Measurements from ENCODE around the gene CARD14.

GRCh38 chr17:80237386-80237785, 67.6 kb downstream of the CARD14 start:
- TF ChIP-seq CTCF (IDR thresholded peaks at IDR 0.05) (no peak), POLR2AphosphoS5 (IDR thresholded peaks at IDR 0.05; ENCODE audit: low read depth, low read length) (no peak), TCF7L2 (IDR thresholded peaks at IDR 0.05; ENCODE audit: low read depth, low read length) (no peak), SIN3A (IDR thresholded peaks at IDR 0.05; ENCODE audit: borderline replicate concordance, insufficient read depth, low read depth, low read length) (no peak)
- TF ChIP-seq, protein P1, sequence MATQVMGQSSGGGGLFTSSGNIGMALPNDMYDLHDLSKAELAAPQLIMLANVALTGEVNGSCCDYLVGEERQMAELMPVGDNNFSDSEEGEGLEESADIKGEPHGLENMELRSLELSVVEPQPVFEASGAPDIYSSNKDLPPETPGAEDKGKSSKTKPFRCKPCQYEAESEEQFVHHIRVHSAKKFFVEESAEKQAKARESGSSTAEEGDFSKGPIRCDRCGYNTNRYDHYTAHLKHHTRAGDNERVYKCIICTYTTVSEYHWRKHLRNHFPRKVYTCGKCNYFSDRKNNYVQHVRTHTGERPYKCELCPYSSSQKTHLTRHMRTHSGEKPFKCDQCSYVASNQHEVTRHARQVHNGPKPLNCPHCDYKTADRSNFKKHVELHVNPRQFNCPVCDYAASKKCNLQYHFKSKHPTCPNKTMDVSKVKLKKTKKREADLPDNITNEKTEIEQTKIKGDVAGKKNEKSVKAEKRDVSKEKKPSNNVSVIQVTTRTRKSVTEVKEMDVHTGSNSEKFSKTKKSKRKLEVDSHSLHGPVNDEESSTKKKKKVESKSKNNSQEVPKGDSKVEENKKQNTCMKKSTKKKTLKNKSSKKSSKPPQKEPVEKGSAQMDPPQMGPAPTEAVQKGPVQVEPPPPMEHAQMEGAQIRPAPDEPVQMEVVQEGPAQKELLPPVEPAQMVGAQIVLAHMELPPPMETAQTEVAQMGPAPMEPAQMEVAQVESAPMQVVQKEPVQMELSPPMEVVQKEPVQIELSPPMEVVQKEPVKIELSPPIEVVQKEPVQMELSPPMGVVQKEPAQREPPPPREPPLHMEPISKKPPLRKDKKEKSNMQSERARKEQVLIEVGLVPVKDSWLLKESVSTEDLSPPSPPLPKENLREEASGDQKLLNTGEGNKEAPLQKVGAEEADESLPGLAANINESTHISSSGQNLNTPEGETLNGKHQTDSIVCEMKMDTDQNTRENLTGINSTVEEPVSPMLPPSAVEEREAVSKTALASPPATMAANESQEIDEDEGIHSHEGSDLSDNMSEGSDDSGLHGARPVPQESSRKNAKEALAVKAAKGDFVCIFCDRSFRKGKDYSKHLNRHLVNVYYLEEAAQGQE (IDR thresholded peaks at IDR 0.05; ENCODE audit: insufficient read depth in 1 of 2, low read depth in 2 of 2, low read length in 1 of 2), result no peak
